ENCODE measurements around the gene FAM107B.
A peak's percentile ranks its signal among the peaks of the same experiment; 100 is the strongest.

Gene FAM107B

DNA sequence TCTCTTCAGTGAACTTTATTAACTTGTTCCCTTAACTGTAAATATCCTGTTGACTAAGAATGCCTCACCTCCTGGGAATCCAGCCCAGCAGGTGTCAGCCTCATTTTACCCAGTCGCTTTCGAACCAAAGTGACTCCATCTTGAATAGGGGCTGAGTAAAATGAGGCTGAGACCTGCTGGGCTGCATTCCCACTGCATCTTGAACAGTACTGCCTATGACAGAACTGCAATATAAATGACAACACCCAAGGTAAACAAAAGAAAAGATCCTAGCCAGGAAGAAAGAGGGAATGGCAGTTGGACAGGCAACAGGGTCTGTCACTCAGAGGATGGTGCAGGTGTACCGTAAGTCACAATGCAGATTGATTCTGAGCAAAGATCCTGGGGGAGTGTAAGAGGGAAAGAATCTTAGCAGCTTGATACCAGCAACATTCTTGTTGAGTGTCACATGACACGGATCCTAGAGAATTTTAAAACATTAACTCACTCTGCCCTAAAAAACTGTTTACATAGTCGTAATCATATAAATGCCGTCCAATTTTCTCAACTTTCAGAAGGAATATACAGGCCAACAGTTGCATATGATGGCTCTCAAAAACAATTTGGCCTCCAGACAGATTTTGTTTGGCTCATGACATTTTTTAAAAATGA is 4.4 kb upstream of the FAM107B start:
- TF ChIP-seq, protein P1, sequence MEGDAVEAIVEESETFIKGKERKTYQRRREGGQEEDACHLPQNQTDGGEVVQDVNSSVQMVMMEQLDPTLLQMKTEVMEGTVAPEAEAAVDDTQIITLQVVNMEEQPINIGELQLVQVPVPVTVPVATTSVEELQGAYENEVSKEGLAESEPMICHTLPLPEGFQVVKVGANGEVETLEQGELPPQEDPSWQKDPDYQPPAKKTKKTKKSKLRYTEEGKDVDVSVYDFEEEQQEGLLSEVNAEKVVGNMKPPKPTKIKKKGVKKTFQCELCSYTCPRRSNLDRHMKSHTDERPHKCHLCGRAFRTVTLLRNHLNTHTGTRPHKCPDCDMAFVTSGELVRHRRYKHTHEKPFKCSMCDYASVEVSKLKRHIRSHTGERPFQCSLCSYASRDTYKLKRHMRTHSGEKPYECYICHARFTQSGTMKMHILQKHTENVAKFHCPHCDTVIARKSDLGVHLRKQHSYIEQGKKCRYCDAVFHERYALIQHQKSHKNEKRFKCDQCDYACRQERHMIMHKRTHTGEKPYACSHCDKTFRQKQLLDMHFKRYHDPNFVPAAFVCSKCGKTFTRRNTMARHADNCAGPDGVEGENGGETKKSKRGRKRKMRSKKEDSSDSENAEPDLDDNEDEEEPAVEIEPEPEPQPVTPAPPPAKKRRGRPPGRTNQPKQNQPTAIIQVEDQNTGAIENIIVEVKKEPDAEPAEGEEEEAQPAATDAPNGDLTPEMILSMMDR (IDR thresholded peaks at IDR 0.05; ENCODE audit: control insufficient read depth, extremely low read depth, insufficient read depth): no peak
- peak; percentile 26 for DNase-seq (ENCODE audit: low read depth)

GRCh38 chr10:14776546-14776945 is 1.8 kb upstream of the FAM107B start:
- TF ChIP-seq, protein P1 (IDR thresholded peaks at IDR 0.05; ENCODE audit: control insufficient read depth, extremely low read depth, insufficient read depth): no peak
- DNase-seq (ENCODE audit: low read depth): no peak
- H3K4me3 ChIP-seq (ENCODE audit: low read depth, low read length): no peak overlapping the region

More for the DNA sequence above, 4.4 kb upstream of the FAM107B start:
- H3K4me3 ChIP-seq (ENCODE audit: low read depth, low read length): no peak overlapping the region

GRCh38 chr10:14775656-14776055 is 959 bp upstream of the FAM107B start:
- no peak for DNase-seq (ENCODE audit: low read depth)
- H3K4me3 ChIP-seq (ENCODE audit: low read depth, low read length): no peak overlapping the region
- TF ChIP-seq, protein P1 (IDR thresholded peaks at IDR 0.05; ENCODE audit: control insufficient read depth, extremely low read depth, insufficient read depth): no peak

DNA sequence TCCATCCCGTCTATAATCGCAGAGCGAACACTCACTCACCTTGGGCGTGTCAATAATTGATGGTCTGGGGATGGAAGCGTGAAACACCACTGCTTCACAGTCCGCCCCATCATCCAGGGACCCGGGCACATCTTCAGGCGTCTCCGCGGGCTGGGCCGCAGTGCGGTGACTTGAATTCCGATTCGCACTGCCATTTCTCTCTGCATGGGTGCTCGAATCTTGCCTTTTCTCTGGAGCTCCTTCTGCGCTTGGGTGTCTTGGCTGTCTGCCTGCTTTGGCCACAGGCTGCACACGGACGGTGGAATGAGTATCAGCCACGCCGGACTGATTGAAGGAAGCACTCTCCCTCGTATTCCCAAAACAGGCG is 500 bp downstream of the FAM107B start:
- no peak for DNase-seq (ENCODE audit: low read depth)
- TF ChIP-seq, protein P1 (IDR thresholded peaks at IDR 0.05; ENCODE audit: control insufficient read depth, extremely low read depth, insufficient read depth): no peak

GRCh38 chr10:14773551-14774213 is 1.0 kb downstream of the FAM107B start:
- no peak for DNase-seq (ENCODE audit: low read depth)
- TF ChIP-seq, protein P1 (IDR thresholded peaks at IDR 0.05; ENCODE audit: control insufficient read depth, extremely low read depth, insufficient read depth): no peak
- H3K4me3 ChIP-seq (ENCODE audit: low read depth, low read length): no peak overlapping the region

More for the DNA sequence above, 500 bp downstream of the FAM107B start:
- H3K4me3 ChIP-seq (ENCODE audit: low read depth, low read length): no peak overlapping the region

DNA sequence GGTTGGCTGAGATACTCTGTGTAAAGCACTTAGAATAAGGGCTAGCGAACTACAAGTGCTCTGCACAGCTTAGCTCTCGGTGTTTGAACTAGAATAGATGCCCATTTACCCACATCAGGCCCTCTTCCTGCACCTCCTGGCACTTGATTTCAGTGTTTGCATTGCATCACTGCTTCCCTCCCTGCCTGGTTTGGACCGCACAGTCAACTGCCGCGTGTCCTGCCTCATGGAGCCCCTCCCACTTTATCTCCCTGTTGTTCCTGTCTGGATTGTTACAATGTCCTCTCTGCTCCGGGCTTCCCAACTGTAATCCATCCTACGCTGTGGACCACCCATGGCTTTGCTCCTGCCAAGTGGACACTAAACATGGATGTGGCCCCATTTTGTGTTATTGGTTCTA is 2.3 kb downstream of the FAM107B start:
- TF ChIP-seq, protein P1 (IDR thresholded peaks at IDR 0.05; ENCODE audit: control insufficient read depth, extremely low read depth, insufficient read depth): no peak
- DNase-seq (ENCODE audit: low read depth): no peak

More for the DNA sequence above, 2.3 kb downstream of the FAM107B start:
- H3K4me3 ChIP-seq (ENCODE audit: low read depth, low read length): no peak overlapping the region

Data from LNCaP clone FGC (cell line).